ENCODE data around the gene ANO7. TPM values are rescaled to one million over a fixed set of nuclear protein-coding genes. Genes with fewer than 3 reads are reported as not detected.

The ANO7 gene
- total RNA-seq, 2 experiments from 2014 or later = 0.29 to 0.31 TPM

GRCh38 chr2:241228081-241228859 lies 39.8 kb downstream of the ANO7 start:
- CTCF ChIA-PET = no interaction called here
- no peak overlapping the region for H3K27ac Mint-ChIP-seq
- H3K4me3 Mint-ChIP-seq = no peak overlapping the region
- H3K9me3 Mint-ChIP-seq (ENCODE audit: insufficient read depth) = no peaks in the 10 kb centered on the region
- H3K27me3 Mint-ChIP-seq (ENCODE audit: low read depth) = no peaks in the 10 kb centered on the region
- ATAC-seq (no peak), DNase-seq (no peak)
- H3K36me3 Mint-ChIP-seq (ENCODE audit: low read depth) = peaks cover 32% of the 10 kb centered on the region
- POLR2A ChIA-PET = no interaction called here
- peaks cover 12% of the 10 kb centered on the region for H3K4me1 Mint-ChIP-seq (ENCODE audit: low read depth)

GRCh38 chr2:241228860-241229516 lies 40.5 kb downstream of the ANO7 start:
- POLR2A ChIA-PET = no interaction called here
- H3K36me3 Mint-ChIP-seq (ENCODE audit: low read depth) = peaks cover 37% of the 10 kb centered on the region

GRCh38 chr2:241229563-241230401 lies 41.3 kb downstream of the ANO7 start:
- no peaks in the 10 kb centered on the region for H3K9me3 Mint-ChIP-seq (ENCODE audit: insufficient read depth)
- DNase-seq = no peak
- ChIA-PET POLR2A (no interaction called here), CTCF (no interaction called here)
- peaks cover 6% of the 10 kb centered on the region for H3K4me1 Mint-ChIP-seq (ENCODE audit: low read depth)
- H3K27ac Mint-ChIP-seq = no peak overlapping the region
- H3K4me3 Mint-ChIP-seq = no peak overlapping the region
- ATAC-seq = no peak
- peaks cover 45% of the 10 kb centered on the region for H3K36me3 Mint-ChIP-seq (ENCODE audit: low read depth)
- H3K27me3 Mint-ChIP-seq (ENCODE audit: low read depth) = no peaks in the 10 kb centered on the region

More at GRCh38 chr2:241228860-241229516, 40.5 kb downstream of the ANO7 start:
- peaks cover 8% of the 10 kb centered on the region for H3K4me1 Mint-ChIP-seq (ENCODE audit: low read depth)
- H3K27me3 Mint-ChIP-seq (ENCODE audit: low read depth) = no peaks in the 10 kb centered on the region
- CTCF ChIA-PET = no interaction called here
- no peak overlapping the region for H3K27ac Mint-ChIP-seq
- no peaks in the 10 kb centered on the region for H3K9me3 Mint-ChIP-seq (ENCODE audit: insufficient read depth)
- DNase-seq = no peak
- no peak overlapping the region for H3K4me3 Mint-ChIP-seq
- no peak for ATAC-seq

GRCh38 chr2:241230435-241230834 lies 42.0 kb downstream of the ANO7 start:
- no peak for ATAC-seq
- POLR2A ChIA-PET = no interaction called here
- Mint-ChIP-seq H3K27ac (no peak overlapping the region), H3K9me3 (ENCODE audit: insufficient read depth) (no peaks in the 10 kb centered on the region), H3K4me1 (ENCODE audit: low read depth) (peaks cover 6% of the 10 kb centered on the region), H3K27me3 (ENCODE audit: low read depth) (no peaks in the 10 kb centered on the region), H3K36me3 (ENCODE audit: low read depth) (peaks cover 50% of the 10 kb centered on the region), H3K4me3 (no peak overlapping the region)
- DNase-seq = no peak
- CTCF ChIA-PET = no interaction called here

- CTCF ChIA-PET = no interaction called here
- Mint-ChIP-seq H3K4me3 (no peak overlapping the region), H3K27me3 (ENCODE audit: low read depth) (no peaks in the 10 kb centered on the region), H3K36me3 (ENCODE audit: low read depth) (peaks cover 64% of the 10 kb centered on the region), H3K4me1 (ENCODE audit: low read depth) (peaks cover 6% of the 10 kb centered on the region), H3K9me3 (ENCODE audit: insufficient read depth) (no peaks in the 10 kb centered on the region), H3K27ac (peak overlapping the region; percentile 8)
- POLR2A ChIA-PET = no interaction called here
- DNase-seq (no peak), ATAC-seq (no peak)
These were observed 44.5 kb downstream of the ANO7 start for GRCh38 chr2:241232736-241233575.

GRCh38 chr2:241234066-241234790 lies 45.8 kb downstream of the ANO7 start:
- Mint-ChIP-seq H3K27ac (no peak overlapping the region), H3K27me3 (ENCODE audit: low read depth) (no peaks in the 10 kb centered on the region), H3K4me1 (ENCODE audit: low read depth) (peaks cover 2% of the 10 kb centered on the region), H3K9me3 (ENCODE audit: insufficient read depth) (no peaks in the 10 kb centered on the region), H3K4me3 (no peak overlapping the region), H3K36me3 (ENCODE audit: low read depth) (peaks cover 73% of the 10 kb centered on the region)
- DNase-seq (no peak), ATAC-seq (no peak)
- ChIA-PET CTCF (no interaction called here), POLR2A (no interaction called here)

GRCh38 chr2:241234962-241235740 lies 46.7 kb downstream of the ANO7 start:
- no peak for DNase-seq
- POLR2A ChIA-PET = no interaction called here
- Mint-ChIP-seq H3K36me3 (ENCODE audit: low read depth) (peaks cover 74% of the 10 kb centered on the region), H3K27ac (no peak overlapping the region), H3K4me1 (ENCODE audit: low read depth) (no peaks in the 10 kb centered on the region), H3K27me3 (ENCODE audit: low read depth) (no peaks in the 10 kb centered on the region), H3K9me3 (ENCODE audit: insufficient read depth) (no peaks in the 10 kb centered on the region), H3K4me3 (no peak overlapping the region)
- CTCF ChIA-PET = no interaction called here
- ATAC-seq = no peak

- ChIA-PET POLR2A (no interaction called here), CTCF (no interaction called here)
- Mint-ChIP-seq H3K36me3 (ENCODE audit: low read depth) (peaks cover 76% of the 10 kb centered on the region), H3K27ac (no peak overlapping the region), H3K4me3 (no peak overlapping the region), H3K4me1 (ENCODE audit: low read depth) (no peaks in the 10 kb centered on the region), H3K27me3 (ENCODE audit: low read depth) (no peaks in the 10 kb centered on the region), H3K9me3 (ENCODE audit: insufficient read depth) (no peaks in the 10 kb centered on the region)
- DNase-seq = no peak
- no peak for ATAC-seq
These were observed 47.5 kb downstream of the ANO7 start for GRCh38 chr2:241235859-241236593.

- POLR2A ChIA-PET = interaction anchor here (0.6 kb wide), 1 partner anchor 135 kb away, joined by 5 read pairs; no protein-coding TSS in a partner anchor
These were observed 48.6 kb downstream of the ANO7 start for GRCh38 chr2:241237047-241237446.

GRCh38 chr2:241237949-241238371 lies 49.5 kb downstream of the ANO7 start:
- ATAC-seq = no peak
- no peak overlapping the region for H3K27ac Mint-ChIP-seq
- no peak overlapping the region for H3K4me3 Mint-ChIP-seq
- no peaks in the 10 kb centered on the region for H3K4me1 Mint-ChIP-seq (ENCODE audit: low read depth)
- H3K9me3 Mint-ChIP-seq (ENCODE audit: insufficient read depth) = no peaks in the 10 kb centered on the region
- POLR2A ChIA-PET = no interaction called here
- H3K36me3 Mint-ChIP-seq (ENCODE audit: low read depth) = peaks cover 81% of the 10 kb centered on the region
- no peak for DNase-seq
- CTCF ChIA-PET = no interaction called here
- no peaks in the 10 kb centered on the region for H3K27me3 Mint-ChIP-seq (ENCODE audit: low read depth)

More at GRCh38 chr2:241237047-241237446, 48.6 kb downstream of the ANO7 start:
- ATAC-seq (no peak), DNase-seq (no peak)
- no peaks in the 10 kb centered on the region for H3K4me1 Mint-ChIP-seq (ENCODE audit: low read depth)
- no peak overlapping the region for H3K4me3 Mint-ChIP-seq
- no peaks in the 10 kb centered on the region for H3K27me3 Mint-ChIP-seq (ENCODE audit: low read depth)
- no peak overlapping the region for H3K27ac Mint-ChIP-seq
- H3K9me3 Mint-ChIP-seq (ENCODE audit: insufficient read depth) = no peaks in the 10 kb centered on the region
- H3K36me3 Mint-ChIP-seq (ENCODE audit: low read depth) = peaks cover 75% of the 10 kb centered on the region
- CTCF ChIA-PET = no interaction called here
